Activated CD4-positive, alpha-beta T cell treated with anti-CD3 and anti-CD28 coated beads, Interleukin-2, amount 50 U/mL, for 1 hour (primary cell): ENCODE measurements around the gene POLE4.

Source experiments
- DNase-seq: peaks from one replicate; pipeline ENCODE4 v3.0.0-alpha.2; 2020

The POLE4 gene, protein sequence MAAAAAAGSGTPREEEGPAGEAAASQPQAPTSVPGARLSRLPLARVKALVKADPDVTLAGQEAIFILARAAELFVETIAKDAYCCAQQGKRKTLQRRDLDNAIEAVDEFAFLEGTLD

DNA sequence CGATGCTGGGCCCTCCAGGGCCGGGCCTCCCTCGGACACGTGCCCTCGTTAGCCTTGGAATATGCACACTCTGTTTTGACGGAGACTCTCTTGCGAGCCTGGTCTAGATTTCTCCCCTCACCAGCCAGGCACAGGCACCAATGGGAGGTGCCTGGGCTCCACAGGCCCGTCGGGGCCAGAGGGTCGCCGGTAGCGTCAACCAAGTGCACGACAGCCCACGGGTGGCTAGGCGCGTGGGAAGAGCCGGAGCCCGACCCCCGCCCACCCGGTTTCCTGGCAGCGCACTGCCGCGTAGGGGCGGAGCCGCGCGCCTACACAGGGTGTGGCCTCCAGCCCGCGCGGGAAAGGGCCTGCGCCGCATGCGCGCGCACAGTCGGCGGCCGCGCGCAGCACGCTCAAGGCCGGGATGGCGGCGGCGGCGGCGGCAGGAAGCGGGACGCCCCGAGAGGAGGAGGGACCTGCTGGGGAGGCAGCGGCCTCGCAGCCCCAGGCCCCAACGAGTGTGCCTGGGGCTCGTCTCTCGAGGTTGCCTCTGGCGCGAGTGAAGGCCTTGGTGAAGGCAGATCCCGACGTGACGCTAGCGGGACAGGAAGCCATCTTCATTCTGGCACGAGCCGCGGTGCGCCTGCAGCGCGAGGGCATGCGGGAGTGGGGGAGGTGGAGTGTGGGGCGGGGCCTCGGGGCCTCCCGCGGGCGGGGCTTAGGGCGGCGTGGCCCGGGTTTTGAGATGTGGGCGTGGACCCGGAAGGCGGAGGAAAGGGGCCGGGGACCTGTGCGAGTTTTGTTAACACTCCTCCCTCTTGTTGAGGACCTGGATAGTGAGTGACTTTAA, at the start of gene POLE4:
Gene POLE4 (plus strand): TSS at position 370 of the 832 bp plus-strand sequence. CDS start 37 bp downstream, at position 407.
- DNase-seq = peak; percentile 92

DNA sequence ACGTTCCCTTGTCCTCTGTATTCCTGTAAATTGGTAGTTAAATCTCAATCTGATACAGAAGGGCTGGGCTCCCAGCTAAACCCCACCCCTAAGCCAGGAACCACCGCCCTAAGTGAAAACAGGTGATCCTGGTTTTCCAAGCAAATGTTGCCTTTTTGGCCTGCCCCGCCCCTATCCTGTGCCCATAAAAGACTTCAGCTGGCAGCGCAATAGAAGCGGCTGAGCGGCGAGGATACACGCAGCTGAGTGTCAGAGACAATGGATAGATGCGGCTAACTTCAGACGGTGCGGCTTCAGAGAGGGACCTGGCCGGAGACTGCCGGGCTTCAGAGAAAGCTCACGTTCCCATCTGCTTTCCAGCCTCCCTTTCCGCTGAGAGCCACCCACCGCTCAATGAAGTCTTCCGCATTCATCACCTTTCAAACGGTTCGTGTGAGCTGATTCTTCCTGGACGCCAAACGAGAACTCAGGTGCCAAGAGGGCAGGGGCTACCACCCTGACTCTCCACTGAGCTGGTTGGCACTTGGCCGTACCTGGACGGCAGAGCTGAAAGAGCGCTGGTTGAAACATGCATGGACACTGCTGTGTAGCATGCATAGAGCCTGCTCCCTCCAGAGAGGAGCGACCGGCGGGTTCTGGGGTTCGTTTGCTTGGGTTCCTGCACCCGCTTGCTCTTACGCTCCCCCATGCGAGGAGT, 49.5 kb upstream of the POLE4 start:
- DNase-seq = no peak

- no peak for DNase-seq
These were observed 48.2 kb upstream of the POLE4 start for GRCh38 chr2:74910245-74910644.

DNA sequence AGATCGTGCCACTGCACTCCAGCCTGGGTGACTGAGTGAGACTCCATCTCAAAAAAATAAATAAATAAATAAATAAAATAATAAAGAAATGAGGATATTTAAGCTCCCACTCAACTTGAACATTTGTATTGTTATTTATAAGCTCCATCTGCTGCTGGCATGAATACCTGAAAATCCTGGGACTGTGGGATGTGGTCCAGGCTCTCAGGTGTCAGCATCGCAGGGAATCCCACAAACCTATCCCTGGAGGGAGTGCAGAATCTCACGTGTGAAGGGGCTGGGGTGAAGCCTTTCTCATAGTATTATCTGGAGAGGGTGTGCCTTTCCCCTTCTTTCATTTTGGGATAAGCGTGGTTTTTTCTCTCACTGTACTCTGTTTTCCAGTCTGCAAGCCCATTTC, 47.4 kb upstream of the POLE4 start:
- no peak for DNase-seq

- no peak for DNase-seq
These were observed 42.7 kb upstream of the POLE4 start for GRCh38 chr2:74915743-74916142.

DNA sequence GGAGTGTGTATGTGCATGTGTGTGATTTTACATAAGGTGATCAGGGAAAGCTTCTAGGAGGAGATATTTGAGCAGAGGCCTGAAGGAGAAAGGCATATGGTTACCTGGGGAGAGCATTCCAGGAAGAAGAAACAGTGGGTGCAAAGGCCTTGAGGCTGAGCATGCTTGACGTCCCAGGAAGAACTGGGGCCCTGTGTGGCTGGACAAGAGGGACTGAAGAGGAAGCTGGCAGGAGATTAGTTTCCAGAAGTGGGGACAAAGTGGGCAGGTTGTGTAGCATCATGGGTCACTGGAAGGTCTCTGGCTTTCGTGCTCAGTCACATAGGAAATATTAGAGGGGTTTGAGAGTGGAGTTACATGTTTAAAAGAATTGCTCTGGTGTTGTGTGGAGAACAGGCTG, 42.0 kb upstream of the POLE4 start:
- DNase-seq = no peak

- DNase-seq = no peak
These were observed 40.5 kb upstream of the POLE4 start for GRCh38 chr2:74917702-74918619.

DNA sequence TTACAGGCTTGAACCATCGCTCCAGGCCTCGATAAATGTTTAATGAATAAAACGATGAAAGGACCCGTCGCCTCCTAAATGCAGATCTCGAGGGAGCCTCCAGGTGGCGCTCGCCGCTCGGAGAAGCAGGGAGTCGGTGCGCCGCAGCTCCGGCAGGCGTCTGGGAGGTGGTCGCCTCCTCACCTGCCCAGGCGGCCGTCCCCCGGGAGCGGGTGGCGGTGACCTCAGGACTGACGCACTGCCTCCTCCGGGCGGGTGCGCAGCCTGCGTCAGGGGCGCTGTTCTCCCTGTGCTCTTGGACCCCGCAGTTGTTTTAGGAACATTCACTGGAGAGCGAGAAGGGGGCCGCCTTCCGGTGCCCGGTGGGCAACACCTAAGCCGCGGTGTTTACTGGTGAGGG, 38.6 kb upstream of the POLE4 start:
- peak; percentile 72 for DNase-seq

DNA sequence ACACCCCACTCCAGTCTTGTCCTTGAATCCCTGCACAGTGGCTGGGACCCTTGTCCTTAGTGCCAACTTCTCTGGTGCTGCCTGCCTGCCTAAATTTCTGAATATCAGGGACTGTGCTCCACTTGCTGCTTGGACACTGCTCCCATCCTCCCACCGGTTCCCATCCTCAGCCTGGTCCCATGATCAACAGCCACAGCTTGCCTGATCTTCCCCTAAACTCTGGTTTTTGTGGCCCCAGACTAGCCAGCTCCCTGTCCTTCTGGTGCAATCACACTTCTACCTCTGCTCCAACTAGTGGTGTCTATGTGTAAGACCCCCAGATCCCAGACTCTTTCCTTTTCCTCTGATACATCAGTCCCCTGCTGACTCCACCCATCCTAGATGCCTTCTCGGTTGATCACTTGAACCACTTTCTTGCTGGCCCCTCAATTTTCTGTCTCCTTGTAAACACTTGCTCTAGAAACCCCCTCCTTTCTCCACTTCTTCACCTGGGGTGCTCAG, 37.2 kb upstream of the POLE4 start:
- no peak for DNase-seq

DNA sequence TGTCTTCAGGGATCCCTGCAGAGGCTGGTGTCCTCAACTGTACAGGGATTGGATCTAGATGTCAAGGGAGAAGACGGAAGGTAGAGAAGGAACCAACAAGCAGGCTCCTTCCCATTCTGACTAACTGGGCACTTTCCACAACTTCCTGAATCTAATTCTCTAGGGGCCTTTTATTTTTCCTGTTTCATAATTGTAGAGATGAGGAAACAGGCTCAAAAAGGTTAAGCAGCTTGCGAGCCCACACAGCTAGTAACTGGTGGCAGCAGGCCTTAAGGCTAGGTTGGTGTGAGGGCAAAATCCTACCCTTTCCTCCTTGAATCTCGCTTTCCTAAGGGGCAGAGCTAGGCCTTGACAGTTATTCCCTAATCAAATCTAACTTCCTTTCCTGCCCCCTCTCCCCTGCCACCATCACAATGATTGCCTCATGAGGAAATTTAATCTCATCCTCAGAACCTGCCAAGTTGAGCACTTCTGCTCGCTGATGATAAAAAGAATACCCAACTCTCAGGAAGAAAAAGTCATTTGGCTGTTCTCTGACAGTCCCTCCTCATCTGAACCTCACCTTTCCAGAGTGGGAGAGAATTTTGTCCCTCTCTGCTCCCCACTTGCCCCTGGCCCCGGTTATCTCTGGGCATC, 35.7 kb upstream of the POLE4 start:
- no peak for DNase-seq

- no peak for DNase-seq
These were observed 33.8 kb upstream of the POLE4 start for GRCh38 chr2:74924463-74925265.

GRCh38 chr2:74925361-74925786, 33.1 kb upstream of the POLE4 start:
- DNase-seq = no peak

DNA sequence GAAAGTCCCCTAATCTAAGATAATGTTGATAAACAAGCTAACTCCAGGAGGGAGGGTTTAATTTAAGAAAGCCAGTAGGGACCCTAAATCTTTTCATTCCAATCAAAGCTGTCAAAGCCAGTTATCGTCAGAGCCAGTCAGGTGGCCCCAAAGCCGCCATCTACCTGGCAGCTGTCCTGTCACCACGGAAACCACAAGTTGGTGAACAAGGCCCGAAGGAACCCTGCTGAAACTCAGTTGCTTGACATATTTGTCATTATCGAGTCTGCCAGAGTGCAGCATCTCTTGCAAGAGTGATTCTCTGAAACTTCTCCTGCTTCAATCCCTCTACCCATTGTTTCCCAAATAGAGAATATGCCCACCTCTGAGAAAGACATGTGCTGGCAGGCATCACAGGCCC, 30.8 kb upstream of the POLE4 start:
- DNase-seq = no peak

DNA sequence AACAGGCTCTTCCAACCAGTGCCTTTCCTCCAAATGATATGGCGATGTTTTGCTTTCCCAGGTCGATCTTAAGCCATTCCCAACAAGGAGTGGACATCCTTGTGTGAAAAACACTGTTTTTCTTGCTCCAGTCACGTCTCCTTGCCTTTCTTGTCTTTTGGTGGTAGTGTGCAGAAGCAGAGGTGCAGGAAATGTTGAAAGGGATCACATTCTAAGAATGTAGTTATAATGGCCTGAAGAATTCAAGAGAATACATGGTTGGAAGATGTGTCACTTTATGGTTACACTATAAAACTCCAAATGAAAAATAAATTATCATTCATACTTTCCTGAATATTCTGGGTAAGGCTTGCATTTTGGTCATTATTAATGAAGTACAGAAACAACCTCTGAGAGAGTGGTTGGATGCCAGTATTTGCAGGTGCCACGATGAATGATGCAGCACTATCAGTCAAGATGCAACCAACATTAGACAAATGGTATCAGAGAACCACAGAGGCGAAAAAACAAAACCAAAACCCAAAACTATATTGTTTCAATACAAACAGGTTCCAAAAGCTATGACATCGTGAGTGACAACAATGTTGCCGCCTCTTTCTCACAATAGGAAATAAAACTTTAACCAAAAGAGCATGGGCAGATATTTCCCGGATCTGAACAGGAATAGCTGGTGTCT, 27.5 kb upstream of the POLE4 start:
- DNase-seq = no peak

DNA sequence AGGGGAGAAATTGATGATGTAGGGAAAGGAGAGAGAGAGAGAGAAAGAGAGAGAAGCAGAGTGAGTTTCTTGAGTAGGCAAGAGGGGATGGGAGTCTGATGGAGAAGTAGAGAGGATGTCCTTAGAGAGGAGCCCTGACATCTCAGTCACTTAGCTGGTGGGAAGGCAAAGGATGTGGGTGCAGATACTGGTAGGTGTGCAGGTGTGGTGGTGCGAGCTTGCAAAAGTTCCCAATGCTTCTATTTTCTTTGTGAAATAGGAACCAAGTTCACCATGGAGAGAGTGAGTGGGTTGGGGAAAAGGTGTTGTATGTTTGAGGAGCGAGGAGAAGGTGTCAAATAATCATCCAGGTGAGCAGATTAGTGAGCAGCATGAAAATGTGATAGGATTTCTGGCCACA, 26.5 kb upstream of the POLE4 start:
- DNase-seq = no peak

DNA sequence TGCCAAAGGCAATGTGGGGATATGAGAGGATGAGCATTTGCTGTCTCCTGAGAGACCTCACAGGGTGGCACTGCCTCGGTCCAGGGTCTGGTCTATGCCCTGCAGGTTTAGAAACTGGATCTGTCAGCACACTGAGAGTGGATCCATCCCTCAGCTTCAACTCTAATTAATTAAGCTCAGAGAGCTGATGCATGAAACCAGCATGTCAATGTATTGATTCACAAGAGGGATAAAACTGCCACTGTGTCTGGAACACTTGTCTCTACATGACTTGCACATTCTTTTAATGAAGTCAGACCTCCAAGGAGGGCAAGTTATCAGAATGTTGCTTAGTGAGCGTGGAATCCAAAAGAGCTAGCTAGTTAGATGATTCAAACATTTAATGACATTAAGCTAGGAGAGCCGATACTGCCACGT, 22.5 kb upstream of the POLE4 start:
- no peak for DNase-seq

- no peak for DNase-seq
These were observed 21.1 kb upstream of the POLE4 start for GRCh38 chr2:74937221-74937880.

DNA sequence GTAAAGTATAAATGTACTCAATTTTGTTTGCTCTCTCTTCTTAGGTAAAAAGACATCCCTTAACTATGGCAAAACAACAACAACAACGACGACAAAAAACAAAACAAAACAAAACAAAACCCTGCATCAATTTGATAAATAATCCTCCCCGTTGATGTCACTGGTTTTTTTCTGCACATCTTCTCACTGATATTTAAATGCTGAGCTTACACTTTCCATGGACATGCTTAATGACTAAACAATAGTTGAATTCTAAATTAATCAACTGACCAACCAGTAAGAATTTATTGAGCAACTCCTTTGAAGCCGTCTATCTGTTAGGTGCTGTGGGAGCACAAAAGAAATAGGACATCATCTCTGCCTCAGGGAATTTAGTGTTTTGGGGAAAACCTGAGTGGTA, 20.2 kb upstream of the POLE4 start:
- no peak for DNase-seq

GRCh38 chr2:74939919-74940812, 18.3 kb upstream of the POLE4 start:
- no peak for DNase-seq
